Thoracic aorta (tissue), 2 donors: ENCODE measurements around the gene UBE2K. TPM values are rescaled to one million over a fixed set of nuclear protein-coding genes. Genes with fewer than 3 reads are reported as not detected.
"Not testable (repeated sequence)": the region's sequence is repeated elsewhere in the genome, so short reads cannot be mapped to it uniquely, and the experiment has no call there.

Experiments
- ATAC-seq: fragments of 150-250 bp; one replicate; pipeline ENCODE4 v1.8.0; 2017; ENCODE audit warnings: low read depth; ENCODE audit not compliant: insufficient number of reproducible peaks, low FRiP score
- DNase-seq: peaks from one replicate; pipeline ENCODE4 v3.0.0-alpha.2; 2020; ENCODE audit warnings: low spot score
- H3K27ac ChIP-seq, 2 donors: fragments of 200-600 bp; sonication (generic); 1 replicate in 1 of 2; 2 replicates in 1 of 2; pipeline ENCODE4 v1.5.1; 2016; ENCODE audit warnings: mild to moderate bottlenecking in 2 of 2, moderate library complexity in 2 of 2
- H3K27me3 ChIP-seq: fragments of 200-600 bp; sonication (generic); replicated peaks from 2 replicates; pipeline ENCODE4 v1.6.0; 2016; ENCODE audit warnings: mild to moderate bottlenecking; ENCODE audit not compliant: insufficient read depth
- H3K36me3 ChIP-seq: fragments of 200-600 bp; sonication (generic); one replicate; pipeline ENCODE4 v1.5.1; 2016
- H3K4me1 ChIP-seq, 2 donors: fragments of 200-600 bp; sonication (generic); 1 replicate in 1 of 2; 2 replicates in 1 of 2; pipeline versions ENCODE4 v1.5.1 to v1.6.0; 2016; ENCODE audit warnings: low read depth in 2 of 2, mild to moderate bottlenecking in 1 of 2; ENCODE audit not compliant: control insufficient read depth in 1 of 2
- H3K4me3 ChIP-seq: fragments of 200-600 bp; sonication (generic); 2 replicates; pipeline ENCODE4 v1.5.1; 2016; ENCODE audit warnings: mild to moderate bottlenecking
- H3K9me3 ChIP-seq: fragments of 200-600 bp; sonication (generic); 2 replicates; pipeline ENCODE4 v1.5.1; 2016
- CTCF ChIP-seq: fragments of 200-600 bp; sonication (generic); IDR thresholded peaks from one replicate; pipeline ENCODE4 v1.5.1; 2019; ENCODE audit warnings: antibody characterized with exemption
- total RNA-seq, 2 donors: library from RNA; depleted of rRNA; stranded (reverse); fragments of >200 nt; gene quantifications; one replicate each; pipeline versions ENCODE4 v1.1.0 to v1.2.3, GENCODE V29; 2016

Gene UBE2K
- total RNA-seq, 2 donors from 2014 or later: 28.8 to 39.2 TPM

- no peaks in the 10 kb centered on the region for H3K9me3 ChIP-seq
- DNase-seq (no peak), ATAC-seq (no peak)
- H3K36me3 ChIP-seq: no peaks in the 10 kb centered on the region
- H3K4me3 ChIP-seq: no peak overlapping the region
- H3K4me1 ChIP-seq: no peaks in the 10 kb centered on the region
- no peaks in the 10 kb centered on the region for H3K27me3 ChIP-seq
- H3K27ac ChIP-seq: no peak overlapping the region
- no peak for TF ChIP-seq CTCF
Observed at GRCh38 chr4:39660757-39661156, 37.2 kb upstream of the UBE2K start.

- Histone ChIP-seq H3K4me3 (no peak overlapping the region), H3K27ac (no peak overlapping the region), H3K4me1 (no peaks in the 10 kb centered on the region), H3K36me3 (no peaks in the 10 kb centered on the region), H3K9me3 (no peaks in the 10 kb centered on the region), H3K27me3 (no peaks in the 10 kb centered on the region)
- DNase-seq: no peak
- ATAC-seq: no peak
- no peak for TF ChIP-seq CTCF
Observed at GRCh38 chr4:39662683-39663082, 35.3 kb upstream of the UBE2K start.

- H3K27me3 ChIP-seq: no peaks in the 10 kb centered on the region
- no peaks in the 10 kb centered on the region for H3K9me3 ChIP-seq
- ATAC-seq: no peak
Observed at GRCh38 chr4:39664828-39665731, 32.9 kb upstream of the UBE2K start.

GRCh38 chr4:39667706-39668105, 30.2 kb upstream of the UBE2K start:
- no peaks in the 10 kb centered on the region for H3K4me1 ChIP-seq
- H3K4me3 ChIP-seq: no peak overlapping the region
- DNase-seq: no peak
- H3K36me3 ChIP-seq: no peaks in the 10 kb centered on the region
- no peaks in the 10 kb centered on the region for H3K9me3 ChIP-seq
- no peaks in the 10 kb centered on the region for H3K27me3 ChIP-seq
- no peak for TF ChIP-seq CTCF
- no peak overlapping the region for H3K27ac ChIP-seq
- no peak for ATAC-seq

More at GRCh38 chr4:39664828-39665731, 32.9 kb upstream of the UBE2K start:
- Histone ChIP-seq H3K27ac (no peak overlapping the region), H3K36me3 (no peaks in the 10 kb centered on the region), H3K4me3 (no peak overlapping the region), H3K4me1 (no peaks in the 10 kb centered on the region)
- TF ChIP-seq CTCF: no peak
- DNase-seq: no peak

- DNase-seq (no peak), ATAC-seq (no peak)
- Histone ChIP-seq H3K4me3 (no peak overlapping the region), H3K27me3 (no peaks in the 10 kb centered on the region), H3K27ac (no peak overlapping the region), H3K36me3 (no peaks in the 10 kb centered on the region), H3K4me1 (no peaks in the 10 kb centered on the region), H3K9me3 (no peaks in the 10 kb centered on the region)
- TF ChIP-seq CTCF: no peak
Observed at GRCh38 chr4:39668887-39669286, 29.0 kb upstream of the UBE2K start.

- H3K4me3 ChIP-seq, H3K4me1 ChIP-seq, H3K27me3 ChIP-seq, H3K36me3 ChIP-seq, ATAC-seq, H3K27ac ChIP-seq, H3K9me3 ChIP-seq, DNase-seq: not testable (repeated sequence)
Observed at GRCh38 chr4:39670296-39670695, 27.6 kb upstream of the UBE2K start.

GRCh38 chr4:39675681-39676080, 22.3 kb upstream of the UBE2K start:
- not testable (repeated sequence) for H3K27me3 ChIP-seq, H3K9me3 ChIP-seq, H3K4me3 ChIP-seq, H3K36me3 ChIP-seq, H3K4me1 ChIP-seq, ATAC-seq, DNase-seq, H3K27ac ChIP-seq

GRCh38 chr4:39681003-39681402, 16.9 kb upstream of the UBE2K start:
- H3K4me3 ChIP-seq, H3K36me3 ChIP-seq, H3K9me3 ChIP-seq, H3K27ac ChIP-seq, ATAC-seq, H3K27me3 ChIP-seq, DNase-seq, H3K4me1 ChIP-seq: not testable (repeated sequence)
